Skeletal muscle tissue (tissue), 4 donors: Measurements from ENCODE around the gene OSBPL5. TPM values are rescaled to one million over a fixed set of nuclear protein-coding genes. Genes with fewer than 3 reads are reported as not detected.

Experiments used
- H3K27ac ChIP-seq: one replicate; pipeline ENCODE4 v1.7.0; 2013; ENCODE audit warnings: mild to moderate bottlenecking, low read depth, low read length, inconsistent platforms
- H3K27me3 ChIP-seq, 3 donors: one replicate each; pipeline ENCODE4 v1.7.0; 2013; ENCODE audit warnings: low read length in 3 of 3; ENCODE audit not compliant: control insufficient read depth in 3 of 3, insufficient read depth in 3 of 3
- H3K36me3 ChIP-seq, 3 donors: one replicate each; pipeline ENCODE4 v1.7.0; 2013; ENCODE audit warnings: low read length in 3 of 3; ENCODE audit not compliant: control insufficient read depth in 3 of 3, insufficient read depth in 3 of 3
- H3K4me1 ChIP-seq, 3 donors: one replicate each; pipeline ENCODE4 v1.7.0; 2013; ENCODE audit warnings: low read length in 3 of 3, mild to moderate bottlenecking in 3 of 3; ENCODE audit not compliant: control insufficient read depth in 3 of 3, insufficient read depth in 3 of 3
- H3K4me3 ChIP-seq, 3 donors: one replicate each; pipeline ENCODE4 v1.7.0; 2013; ENCODE audit warnings: low read length in 3 of 3
- H3K9ac ChIP-seq, 3 donors: one replicate each; pipeline ENCODE4 v1.7.0; 2013; ENCODE audit warnings: low read length in 3 of 3, mild to moderate bottlenecking in 3 of 3, moderate library complexity in 2 of 3, low read depth in 1 of 3
- H3K9me3 ChIP-seq, 3 donors: one replicate each; pipeline ENCODE4 v1.7.0; 2013; ENCODE audit warnings: low read length in 3 of 3; ENCODE audit not compliant: control insufficient read depth in 3 of 3
- total RNA-seq: library from RNA; depleted of rRNA; stranded (reverse); fragments of >200 nt; gene quantifications from one replicate; pipeline ENCODE4 v1.2.3, GENCODE V29; 2014
- donor health status: Osteomylitis.

Gene OSBPL5
- total RNA-seq, 1 donor from 2014 or later: 19.3 TPM

DNA sequence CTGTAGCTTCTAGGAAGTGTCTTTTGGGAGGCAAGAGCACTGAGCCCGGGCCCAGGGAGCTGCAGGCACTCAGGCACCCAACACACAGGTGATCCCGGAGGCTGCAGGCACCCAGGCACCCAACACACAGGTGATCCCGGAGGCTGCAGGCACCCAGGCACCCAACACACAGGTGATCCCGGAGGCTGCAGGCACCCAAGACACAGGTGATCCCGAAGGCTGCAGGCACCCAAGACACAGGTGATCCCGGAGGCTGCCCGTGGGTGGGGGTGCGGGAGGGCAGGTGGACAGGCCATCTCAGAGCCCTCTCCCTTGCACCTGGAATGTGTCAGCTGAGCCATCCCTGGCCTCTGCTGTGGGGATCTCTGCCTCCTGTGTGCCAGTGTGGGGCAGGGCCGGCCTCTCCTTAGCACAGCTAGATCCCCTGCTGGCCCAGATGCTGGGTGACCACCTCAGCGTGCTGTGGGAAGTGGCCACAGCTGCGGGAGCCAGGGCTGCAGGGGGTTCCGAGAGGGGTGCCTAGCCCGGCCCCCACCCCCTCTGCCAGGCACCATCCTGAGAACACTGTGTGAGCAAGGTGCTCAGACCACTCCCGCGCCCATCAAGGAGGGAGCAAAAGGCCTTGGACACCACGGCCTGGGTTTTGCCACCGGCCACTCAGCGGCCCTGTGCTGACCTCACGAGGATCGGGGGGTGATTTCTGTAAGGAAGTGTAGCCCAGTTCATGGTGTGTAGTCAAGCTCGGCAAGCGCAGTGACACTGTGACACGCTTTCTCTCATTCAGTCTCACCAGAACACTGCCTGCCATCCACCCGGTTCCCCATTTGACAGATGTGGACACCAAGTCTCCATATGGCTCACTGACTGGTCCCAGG, 39.3 kb upstream of the OSBPL5 start:
- H3K9me3 ChIP-seq: no peaks in the 10 kb centered on the region
- no peaks in the 10 kb centered on the region for H3K36me3 ChIP-seq
- H3K27ac ChIP-seq: no peak overlapping the region
- H3K4me3 ChIP-seq: no peak overlapping the region
- peaks cover 39 to 56% (median 50%) of the 10 kb centered on the region in 3 donors for H3K27me3 ChIP-seq
- peaks cover 0 to 9% (median 4%) of the 10 kb centered on the region in 3 donors for H3K4me1 ChIP-seq
- H3K9ac ChIP-seq: no peak overlapping the region

- no peaks in the 10 kb centered on the region for H3K9me3 ChIP-seq
- no peak overlapping the region for H3K4me3 ChIP-seq
- H3K4me1 ChIP-seq: peaks cover 0 to 9% (median 4%) of the 10 kb centered on the region in 3 donors
- H3K27me3 ChIP-seq: peaks cover 39 to 57% (median 55%) of the 10 kb centered on the region in 3 donors
- H3K36me3 ChIP-seq: no peaks in the 10 kb centered on the region
- H3K9ac ChIP-seq: no peak overlapping the region
- H3K27ac ChIP-seq: no peak overlapping the region
Observed at GRCh38 chr11:3203221-3204043, 38.3 kb upstream of the OSBPL5 start.

GRCh38 chr11:3202759-3203158, 37.6 kb upstream of the OSBPL5 start:
- Histone ChIP-seq H3K36me3 (no peaks in the 10 kb centered on the region), H3K4me1 (peaks cover 0 to 9% (median 4%) of the 10 kb centered on the region in 3 donors), H3K27me3 (peaks cover 39 to 64% (median 60%) of the 10 kb centered on the region in 3 donors), H3K9ac (no peak overlapping the region), H3K4me3 (no peak overlapping the region), H3K9me3 (no peaks in the 10 kb centered on the region), H3K27ac (no peak overlapping the region)

DNA sequence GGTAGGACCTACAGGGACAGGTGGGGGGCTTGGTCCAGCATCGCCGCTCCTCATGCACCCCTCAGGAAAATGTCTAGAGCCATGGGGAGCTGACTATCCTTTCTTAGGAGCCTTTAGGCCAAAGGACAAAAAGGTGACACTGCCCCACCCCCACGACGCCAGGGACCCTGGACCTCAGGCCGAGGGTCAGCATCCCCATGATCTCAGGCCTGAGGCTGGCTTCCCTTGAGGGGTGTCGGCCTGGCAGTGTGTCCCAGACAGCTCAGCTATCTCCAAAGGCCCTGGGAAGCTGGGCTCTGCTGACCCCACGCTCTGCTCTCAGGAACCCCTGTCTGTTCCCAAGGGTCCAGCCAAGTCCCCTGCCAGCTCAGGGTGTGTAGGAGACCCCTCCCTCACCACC, 37.2 kb upstream of the OSBPL5 start:
- Histone ChIP-seq H3K27me3 (peaks cover 39 to 66% (median 63%) of the 10 kb centered on the region in 3 donors), H3K9ac (no peak overlapping the region), H3K9me3 (no peaks in the 10 kb centered on the region), H3K36me3 (no peaks in the 10 kb centered on the region), H3K4me3 (no peak overlapping the region), H3K27ac (no peak overlapping the region), H3K4me1 (peaks cover 0 to 9% (median 4%) of the 10 kb centered on the region in 3 donors)

- Histone ChIP-seq H3K9me3 (no peaks in the 10 kb centered on the region), H3K27ac (no peak overlapping the region), H3K27me3 (peaks cover 39 to 68% (median 66%) of the 10 kb centered on the region in 3 donors), H3K9ac (no peak overlapping the region), H3K4me3 (no peak overlapping the region), H3K4me1 (peaks cover 0 to 9% (median 4%) of the 10 kb centered on the region in 3 donors), H3K36me3 (no peaks in the 10 kb centered on the region)
Observed at GRCh38 chr11:3201677-3202181, 36.6 kb upstream of the OSBPL5 start.

- Histone ChIP-seq H3K27me3 (peaks cover 39 to 71% (median 70%) of the 10 kb centered on the region in 3 donors), H3K9me3 (no peaks in the 10 kb centered on the region), H3K4me1 (peaks cover 0 to 9% (median 4%) of the 10 kb centered on the region in 3 donors), H3K36me3 (no peaks in the 10 kb centered on the region), H3K4me3 (no peak overlapping the region), H3K9ac (no peak overlapping the region), H3K27ac (no peak overlapping the region)
Observed at GRCh38 chr11:3201112-3201581, 36.0 kb upstream of the OSBPL5 start.

DNA sequence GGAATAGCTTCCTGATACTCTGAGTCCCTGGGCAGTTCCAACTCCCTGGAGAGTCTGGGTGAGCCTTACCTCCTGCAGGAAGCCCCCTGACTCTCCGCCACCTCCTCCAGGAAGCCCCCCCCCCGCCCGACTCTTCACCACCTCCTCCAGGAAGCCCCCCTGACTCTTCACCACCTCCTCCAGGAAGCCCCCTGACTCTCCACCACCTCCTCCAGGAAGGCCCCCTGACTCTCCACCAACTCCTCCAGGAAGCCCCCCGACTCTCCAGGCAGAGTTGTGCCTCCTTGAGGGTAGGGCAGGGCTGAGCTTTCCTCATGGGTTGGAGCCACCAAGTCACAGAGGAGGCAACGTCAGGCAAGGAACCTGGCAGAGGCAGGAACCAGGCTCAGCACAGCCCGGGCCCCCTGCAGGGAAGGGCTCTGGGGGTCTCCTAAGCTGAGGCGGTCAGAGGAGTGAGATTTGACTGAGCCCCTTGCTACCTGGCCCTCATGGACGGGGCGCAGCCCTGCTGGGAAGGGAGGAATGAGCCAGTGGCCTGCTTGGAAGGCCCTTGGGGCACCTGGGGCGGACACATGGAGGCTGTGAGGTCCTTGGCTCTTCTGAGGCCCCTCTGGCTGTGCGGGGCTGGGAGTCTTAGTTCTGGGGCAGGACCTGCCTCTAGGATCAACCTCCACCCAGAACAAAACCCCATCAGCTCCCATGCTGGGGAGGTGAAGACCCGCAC, 35.4 kb upstream of the OSBPL5 start:
- Histone ChIP-seq H3K9me3 (no peaks in the 10 kb centered on the region), H3K36me3 (no peaks in the 10 kb centered on the region), H3K4me3 (no peak overlapping the region), H3K27me3 (peaks cover 39 to 75% (median 74%) of the 10 kb centered on the region in 3 donors), H3K4me1 (peaks cover 0 to 9% (median 4%) of the 10 kb centered on the region in 3 donors), H3K27ac (no peak overlapping the region), H3K9ac (no peak overlapping the region)

- peaks cover 37 to 76% (median 74%) of the 10 kb centered on the region in 3 donors for H3K27me3 ChIP-seq
- H3K4me3 ChIP-seq: no peak overlapping the region
- H3K9ac ChIP-seq: no peak overlapping the region
- no peaks in the 10 kb centered on the region for H3K9me3 ChIP-seq
- H3K4me1 ChIP-seq: peaks cover 0 to 9% (median 0%) of the 10 kb centered on the region in 3 donors
- H3K36me3 ChIP-seq: no peaks in the 10 kb centered on the region
- H3K27ac ChIP-seq: no peak overlapping the region
Observed at GRCh38 chr11:3199537-3200295, 34.6 kb upstream of the OSBPL5 start.

DNA sequence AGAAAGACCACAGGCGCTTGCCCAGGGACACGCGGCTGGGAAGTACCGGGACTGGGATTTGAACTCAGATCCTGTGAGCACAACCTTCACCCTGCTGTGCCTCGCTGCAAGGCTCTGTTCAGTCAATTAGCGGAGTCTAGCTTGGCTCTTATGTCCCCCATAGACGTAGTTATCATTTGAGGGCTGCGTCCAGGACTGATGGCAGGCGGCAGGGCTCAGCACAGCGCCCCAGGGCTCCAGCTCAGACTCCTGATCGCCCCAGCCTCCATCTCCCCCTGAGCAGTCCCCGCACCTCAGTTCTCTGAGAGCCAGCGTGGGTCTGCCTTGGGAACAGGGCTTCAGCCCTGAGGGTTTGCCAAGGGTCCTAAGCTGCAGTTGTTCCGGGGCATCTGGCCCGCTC, 33.7 kb upstream of the OSBPL5 start:
- Histone ChIP-seq H3K4me3 (no peak overlapping the region), H3K27ac (no peak overlapping the region), H3K36me3 (no peaks in the 10 kb centered on the region), H3K4me1 (peaks cover 0 to 9% (median 0%) of the 10 kb centered on the region in 3 donors), H3K9me3 (no peaks in the 10 kb centered on the region), H3K9ac (no peak overlapping the region), H3K27me3 (peaks cover 31 to 67% (median 67%) of the 10 kb centered on the region in 3 donors)
